ENCODE data around the gene CRIP2. TPM values are rescaled to one million over a fixed set of nuclear protein-coding genes. Genes with fewer than 3 reads are reported as not detected.

CRIP2 gene
- total and polyA plus RNA-seq, 7 donors: 23.1 to 71.8 (median 32.2) TPM

DNA sequence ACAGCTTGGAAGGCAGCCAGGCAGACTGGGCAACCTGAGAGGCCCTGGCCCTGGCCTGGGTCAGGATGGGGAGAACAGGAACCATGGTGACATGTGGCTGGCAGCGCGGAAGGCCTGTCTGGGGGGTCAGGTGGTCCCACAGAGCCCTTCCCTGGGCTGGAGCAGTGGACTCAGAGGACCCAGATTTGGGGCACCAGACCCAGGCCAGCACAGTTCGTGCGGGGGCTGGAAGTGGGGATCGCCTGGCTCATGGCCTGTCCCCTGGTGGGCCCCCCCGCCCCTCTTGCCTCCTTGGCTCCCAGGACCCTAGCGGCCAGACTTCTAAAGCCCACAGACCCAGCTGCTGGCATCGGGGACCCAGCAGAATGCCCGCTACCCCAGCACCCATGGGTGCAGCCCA is 33.6 kb upstream of the CRIP2 start:
- intact Hi-C loops (cut with DNase I): loop anchor here in 1 of 2 donors (10.0 kb wide), 1 partner anchor 84 kb away; the partner anchor contains the start of gene TMEM121
- 93 to 96% (median 93%) methylated on average over 9 of the region's 9 CpGs for WGBS, 3 donors
- no peak overlapping the region for H3K4me3 ChIP-seq
- peaks cover 0 to 4% of the 10 kb centered on the region in 2 donors for H3K36me3 ChIP-seq (ENCODE audit: insufficient read depth in 1 of 2, low read depth in 1 of 2)
- ATAC-seq (no peak), DNase-seq (no peak)
- no peaks in the 10 kb centered on the region for H3K4me1 ChIP-seq
- no peaks in the 10 kb centered on the region for H3K27me3 ChIP-seq (ENCODE audit: insufficient read depth in 3 of 3, low read length in 2 of 3)
- TF ChIP-seq, protein P1, sequence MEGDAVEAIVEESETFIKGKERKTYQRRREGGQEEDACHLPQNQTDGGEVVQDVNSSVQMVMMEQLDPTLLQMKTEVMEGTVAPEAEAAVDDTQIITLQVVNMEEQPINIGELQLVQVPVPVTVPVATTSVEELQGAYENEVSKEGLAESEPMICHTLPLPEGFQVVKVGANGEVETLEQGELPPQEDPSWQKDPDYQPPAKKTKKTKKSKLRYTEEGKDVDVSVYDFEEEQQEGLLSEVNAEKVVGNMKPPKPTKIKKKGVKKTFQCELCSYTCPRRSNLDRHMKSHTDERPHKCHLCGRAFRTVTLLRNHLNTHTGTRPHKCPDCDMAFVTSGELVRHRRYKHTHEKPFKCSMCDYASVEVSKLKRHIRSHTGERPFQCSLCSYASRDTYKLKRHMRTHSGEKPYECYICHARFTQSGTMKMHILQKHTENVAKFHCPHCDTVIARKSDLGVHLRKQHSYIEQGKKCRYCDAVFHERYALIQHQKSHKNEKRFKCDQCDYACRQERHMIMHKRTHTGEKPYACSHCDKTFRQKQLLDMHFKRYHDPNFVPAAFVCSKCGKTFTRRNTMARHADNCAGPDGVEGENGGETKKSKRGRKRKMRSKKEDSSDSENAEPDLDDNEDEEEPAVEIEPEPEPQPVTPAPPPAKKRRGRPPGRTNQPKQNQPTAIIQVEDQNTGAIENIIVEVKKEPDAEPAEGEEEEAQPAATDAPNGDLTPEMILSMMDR (IDR thresholded peaks at IDR 0.05): no peak
- no peaks in the 10 kb centered on the region for H3K9me3 ChIP-seq
- no peak overlapping the region for H3K27ac ChIP-seq

DNA sequence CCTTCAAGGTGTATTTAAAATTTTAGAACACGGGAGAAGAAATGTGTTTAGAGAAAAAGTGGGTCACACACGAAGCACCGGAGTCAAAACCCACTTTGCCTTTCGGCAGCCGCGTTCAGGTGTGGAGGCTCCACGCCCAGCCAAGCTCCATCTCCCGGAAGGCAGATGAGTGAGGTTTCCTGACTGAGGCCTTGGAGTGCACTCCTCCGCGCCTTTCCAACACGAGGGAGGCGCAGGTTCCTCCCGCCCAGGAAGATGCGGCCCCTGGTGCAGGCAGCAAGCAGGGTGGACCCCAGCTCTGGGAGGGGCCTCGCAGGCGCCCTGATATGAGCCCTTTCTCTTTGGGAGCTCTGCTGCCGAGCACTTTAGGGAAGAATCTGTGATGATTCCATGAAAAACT is 32.5 kb upstream of the CRIP2 start:
- peaks cover 0 to 4% of the 10 kb centered on the region in 2 donors for H3K36me3 ChIP-seq (ENCODE audit: insufficient read depth in 1 of 2, low read depth in 1 of 2)
- ATAC-seq (no peak), DNase-seq (no peak)
- WGBS, 3 donors: 80 to 81% (median 80%) methylated on average over 17 of the region's 17 CpGs
- intact Hi-C loops (cut with DNase I): loop anchor here in 1 of 2 donors (10.0 kb wide), 1 partner anchor 83 kb away; the partner anchor contains the start of gene TMEM121
- TF ChIP-seq, protein P1 (IDR thresholded peaks at IDR 0.05): no peak
- no peak overlapping the region for H3K27ac ChIP-seq
- no peaks in the 10 kb centered on the region for H3K9me3 ChIP-seq
- H3K27me3 ChIP-seq (ENCODE audit: insufficient read depth in 3 of 3, low read length in 2 of 3): no peaks in the 10 kb centered on the region
- H3K4me3 ChIP-seq: no peak overlapping the region
- no peaks in the 10 kb centered on the region for H3K4me1 ChIP-seq

DNA sequence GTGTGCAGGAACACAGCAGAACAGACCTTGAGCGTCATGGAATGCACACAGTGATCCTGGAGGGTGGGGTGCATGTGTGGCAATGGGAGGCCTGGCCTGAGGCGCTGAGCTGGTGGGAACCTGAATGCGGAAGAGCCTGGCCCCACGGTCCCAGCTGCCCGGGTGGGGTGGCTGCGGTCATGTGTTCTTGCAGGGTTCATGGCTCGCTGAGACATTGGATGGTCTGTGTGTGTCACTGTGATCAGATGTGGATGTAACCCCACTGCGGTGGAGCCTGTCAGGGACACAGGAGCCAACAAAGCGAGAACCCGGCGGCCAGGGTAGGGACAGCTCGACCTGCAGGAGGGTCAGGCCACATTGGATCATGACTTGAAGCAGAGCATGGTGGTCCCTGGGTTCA is 31.8 kb upstream of the CRIP2 start:
- Histone ChIP-seq H3K36me3 (ENCODE audit: insufficient read depth in 1 of 2, low read depth in 1 of 2) (peaks cover 0 to 4% of the 10 kb centered on the region in 2 donors), H3K27ac (no peak overlapping the region), H3K4me3 (no peak overlapping the region), H3K27me3 (ENCODE audit: insufficient read depth in 3 of 3, low read length in 2 of 3) (no peaks in the 10 kb centered on the region), H3K4me1 (no peaks in the 10 kb centered on the region), H3K9me3 (no peaks in the 10 kb centered on the region)
- DNase-seq (no peak), ATAC-seq (no peak)
- intact Hi-C loops (cut with DNase I): loop anchor here in 1 of 2 donors (10.0 kb wide), 1 partner anchor 82 kb away; the partner anchor contains the start of gene TMEM121
- WGBS, 3 donors: 83 to 85% (median 85%) methylated on average over 12 of the region's 12 CpGs
- TF ChIP-seq, protein P1 (IDR thresholded peaks at IDR 0.05): no peak

DNA sequence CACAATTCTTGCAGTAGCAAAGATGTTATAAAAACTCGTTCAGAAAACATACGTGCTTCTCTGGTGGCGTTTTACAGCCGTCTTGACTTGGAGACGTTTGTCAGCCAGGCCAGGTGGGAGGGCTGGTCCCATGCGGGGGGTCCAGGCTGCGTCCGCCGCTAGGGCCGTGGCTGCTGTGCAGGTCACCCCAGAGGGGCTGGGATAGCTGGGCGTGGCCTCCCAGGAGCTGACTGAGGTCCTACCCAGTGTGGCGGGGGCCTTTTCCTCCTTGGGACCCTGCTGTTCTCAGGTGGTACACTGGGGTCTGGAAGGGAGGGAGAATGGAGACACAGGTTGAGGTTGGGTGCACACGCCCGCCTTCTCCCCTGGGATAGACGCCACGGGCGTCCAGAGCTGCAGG is 29.8 kb upstream of the CRIP2 start:
- intact Hi-C loops (cut with DNase I): loop anchor here (5.0 to 10.0 kb wide), 3 partner anchors 42 to 80 kb away; partner anchors contain the start of genes CRIP1 (in 1 of the 2) and TMEM121 (in 1 of the 2)
- DNase-seq: no peak
- peaks cover 0 to 6% of the 10 kb centered on the region in 2 donors for H3K36me3 ChIP-seq (ENCODE audit: insufficient read depth in 1 of 2, low read depth in 1 of 2)

More for the DNA sequence above, 29.8 kb upstream of the CRIP2 start:
- no peaks in the 10 kb centered on the region for H3K9me3 ChIP-seq
- TF ChIP-seq, protein P1 (IDR thresholded peaks at IDR 0.05): no peak
- 81 to 90% (median 88%) methylated on average over 16 to 17 of the region's 17 CpGs for WGBS, 3 donors
- peaks cover 6% of the 10 kb centered on the region for H3K4me1 ChIP-seq
- no peak overlapping the region for H3K27ac ChIP-seq
- no peak overlapping the region for H3K4me3 ChIP-seq
- H3K27me3 ChIP-seq (ENCODE audit: insufficient read depth in 3 of 3, low read length in 2 of 3): no peaks in the 10 kb centered on the region
- ATAC-seq: no peak
